KG1 (cell line): ENCODE measurements around the gene MCM7.

Source experiments
- DNase-seq: peaks from one replicate; lab custom pipeline; 2025; lab: John Stamatoyannopoulos, UW

Gene MCM7

DNA sequence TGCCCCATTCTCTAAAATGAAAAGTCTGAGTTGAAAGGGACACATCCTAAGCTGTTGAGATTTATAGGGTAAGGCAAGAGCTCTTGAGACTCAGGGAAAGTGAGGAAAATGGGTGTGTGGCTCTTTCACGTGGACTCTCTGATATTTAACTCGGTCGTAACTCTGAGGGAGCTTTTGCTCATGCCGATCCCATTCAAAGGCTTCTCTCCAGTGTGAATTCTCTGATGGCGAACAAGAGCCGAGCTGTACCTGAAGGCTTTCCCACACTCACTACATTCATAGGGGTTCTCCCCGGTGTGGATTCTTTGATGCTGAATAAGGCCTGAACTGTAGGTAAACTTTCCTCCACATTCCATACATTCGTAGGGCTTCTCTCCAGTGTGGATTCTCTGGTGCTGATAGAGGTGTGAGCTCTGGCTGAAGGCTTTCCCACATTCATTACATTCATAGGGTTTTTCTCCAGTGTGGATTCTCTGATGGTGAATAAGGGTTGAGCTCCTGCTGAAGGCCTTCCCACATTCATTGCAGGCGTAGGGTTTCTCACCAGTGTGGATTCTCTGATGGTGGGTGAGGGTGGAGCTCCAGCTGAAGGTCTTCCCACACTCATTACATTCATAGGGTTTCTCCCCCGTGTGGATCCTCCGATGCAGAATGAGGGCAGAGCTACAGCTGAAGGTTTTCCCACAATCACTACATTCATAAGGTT lies 30.0 kb downstream of the MCM7 start:
- no peak for DNase-seq

DNA sequence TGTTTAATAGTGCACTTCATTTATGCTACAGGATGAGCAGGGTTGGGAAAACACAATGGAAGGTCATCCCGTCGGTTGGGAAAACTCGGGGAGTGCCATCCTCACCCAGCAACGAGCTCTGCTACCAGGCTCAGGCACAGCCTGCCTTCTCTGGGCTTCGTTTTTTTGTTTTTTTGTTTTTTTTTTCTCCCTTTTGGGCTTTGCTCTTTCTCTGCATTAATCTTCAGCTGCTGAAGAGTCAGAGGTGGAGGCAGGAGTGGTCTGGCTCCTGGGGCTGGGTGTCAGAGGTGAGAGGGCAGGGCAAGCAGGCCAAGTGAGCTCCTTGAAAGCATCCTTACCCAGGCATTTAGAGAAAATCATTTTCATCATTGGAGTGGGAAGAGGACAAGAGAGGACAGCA lies 31.2 kb downstream of the MCM7 start:
- no peak for DNase-seq

GRCh38 chr7:100066953-100067352 lies 34.2 kb downstream of the MCM7 start:
- no peak for DNase-seq

DNA sequence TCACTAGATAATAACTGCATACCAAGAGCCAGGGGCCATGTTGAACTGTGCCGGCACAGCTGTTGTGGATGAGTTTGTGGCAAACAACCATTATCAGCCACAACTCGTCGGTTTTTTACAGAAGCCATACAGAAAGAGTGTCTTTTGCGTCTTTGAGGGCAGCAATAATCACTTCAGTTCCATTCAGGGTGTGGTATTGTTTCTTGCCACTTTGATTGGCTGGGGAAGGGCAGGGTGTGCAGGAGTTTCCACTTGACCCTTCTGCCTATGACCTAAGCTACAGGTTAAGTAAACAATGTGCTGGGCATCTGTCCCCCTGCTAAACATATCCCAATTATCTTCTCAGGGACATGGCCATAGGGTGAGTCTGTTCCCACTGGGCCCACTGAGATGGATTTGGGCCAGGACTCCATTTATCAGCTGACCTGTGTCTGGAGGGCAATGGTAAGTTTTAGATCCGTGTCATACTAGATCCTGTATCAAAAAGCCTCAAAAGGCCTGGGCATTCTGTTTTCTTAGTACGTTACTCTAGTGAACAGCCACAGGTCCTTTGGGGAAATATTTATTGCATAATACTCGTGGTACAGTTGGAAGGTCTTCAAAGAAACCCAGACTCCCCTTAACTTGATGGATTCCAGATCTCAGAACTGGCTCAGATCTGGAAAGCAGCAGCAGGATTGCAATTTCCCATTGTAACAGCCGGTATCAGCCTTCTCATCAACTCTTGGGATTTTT lies 35.6 kb downstream of the MCM7 start:
- no peak for DNase-seq

DNA sequence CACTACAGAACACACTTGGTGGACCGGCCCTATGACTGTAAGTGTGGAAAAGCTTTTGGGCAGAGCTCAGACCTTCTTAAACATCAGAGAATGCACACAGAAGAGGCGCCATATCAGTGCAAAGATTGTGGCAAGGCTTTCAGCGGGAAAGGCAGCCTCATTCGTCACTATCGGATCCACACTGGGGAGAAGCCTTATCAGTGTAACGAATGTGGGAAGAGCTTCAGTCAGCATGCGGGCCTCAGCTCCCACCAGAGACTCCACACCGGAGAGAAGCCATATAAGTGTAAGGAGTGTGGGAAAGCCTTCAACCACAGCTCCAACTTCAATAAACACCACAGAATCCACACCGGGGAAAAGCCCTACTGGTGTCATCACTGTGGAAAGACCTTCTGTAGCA lies 37.0 kb downstream of the MCM7 start:
- no peak for DNase-seq

GRCh38 chr7:100063376-100063775 lies 37.8 kb downstream of the MCM7 start:
- DNase-seq = no peak

GRCh38 chr7:100061518-100062193 lies 39.5 kb downstream of the MCM7 start:
- no peak for DNase-seq

DNA sequence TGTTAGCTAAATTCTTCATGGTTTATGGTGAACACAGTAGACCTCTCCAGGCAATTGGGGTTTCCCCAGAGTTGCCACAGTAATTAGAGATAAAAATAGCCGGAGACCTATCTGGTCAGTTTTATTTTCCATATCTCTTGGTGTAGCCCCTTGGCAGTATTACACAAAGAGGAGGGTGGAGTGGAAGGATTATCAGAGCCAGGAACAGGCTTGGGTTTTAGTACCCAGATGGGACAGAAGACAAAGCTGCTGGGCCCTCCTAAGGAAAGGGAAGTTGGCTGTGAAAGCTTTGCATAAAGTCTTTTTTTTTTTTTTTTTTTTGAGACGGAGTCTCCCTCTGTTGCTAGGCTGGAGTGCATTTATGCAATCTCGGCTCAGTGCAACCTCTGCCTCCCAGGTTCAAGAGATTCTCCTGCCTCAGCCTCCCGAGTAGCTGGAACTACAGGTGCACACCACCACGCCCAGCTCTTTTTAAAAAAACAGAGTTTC lies 41.9 kb downstream of the MCM7 start:
- no peak for DNase-seq

- no peak for DNase-seq
These were observed 44.2 kb downstream of the MCM7 start for GRCh38 chr7:100057006-100057405.

DNA sequence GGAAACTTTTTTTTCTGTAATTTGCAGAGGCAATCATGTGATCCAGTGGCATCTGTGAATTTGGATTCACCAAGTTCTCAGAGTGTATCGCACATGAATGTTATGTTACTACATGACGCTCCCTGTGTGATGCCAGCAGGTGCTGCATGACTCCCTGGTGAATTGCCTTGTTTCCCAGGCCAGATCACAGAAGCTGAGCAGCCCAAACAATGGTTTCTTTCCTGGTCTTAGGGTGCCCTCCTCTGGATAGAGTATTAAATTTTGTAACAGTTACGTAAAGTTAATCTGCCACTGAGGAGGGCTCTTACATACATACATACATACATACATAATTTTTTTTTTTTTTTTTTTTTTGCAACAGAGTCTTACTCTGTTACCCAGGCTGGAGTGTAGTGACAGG lies 48.0 kb downstream of the MCM7 start:
- no peak for DNase-seq

DNA sequence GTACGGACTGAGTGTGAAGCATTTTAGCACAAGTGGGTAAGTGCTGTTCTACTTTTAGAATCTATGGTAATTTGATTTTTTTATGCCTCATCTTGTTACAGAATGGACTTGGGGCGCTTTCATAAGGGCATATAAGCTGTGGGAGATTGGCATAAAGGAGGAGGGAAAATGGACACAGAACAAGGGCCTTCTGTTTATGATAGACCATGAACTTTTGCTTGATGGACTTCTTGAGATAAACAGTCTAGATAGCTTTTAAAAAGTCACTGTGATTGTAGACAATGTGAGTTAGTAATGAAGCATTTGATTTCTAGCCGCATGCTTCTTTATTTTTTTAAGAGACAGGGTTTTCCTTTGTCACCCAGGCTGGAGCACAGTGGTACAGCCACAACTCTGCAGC lies 49.6 kb downstream of the MCM7 start:
- DNase-seq = no peak

DNA sequence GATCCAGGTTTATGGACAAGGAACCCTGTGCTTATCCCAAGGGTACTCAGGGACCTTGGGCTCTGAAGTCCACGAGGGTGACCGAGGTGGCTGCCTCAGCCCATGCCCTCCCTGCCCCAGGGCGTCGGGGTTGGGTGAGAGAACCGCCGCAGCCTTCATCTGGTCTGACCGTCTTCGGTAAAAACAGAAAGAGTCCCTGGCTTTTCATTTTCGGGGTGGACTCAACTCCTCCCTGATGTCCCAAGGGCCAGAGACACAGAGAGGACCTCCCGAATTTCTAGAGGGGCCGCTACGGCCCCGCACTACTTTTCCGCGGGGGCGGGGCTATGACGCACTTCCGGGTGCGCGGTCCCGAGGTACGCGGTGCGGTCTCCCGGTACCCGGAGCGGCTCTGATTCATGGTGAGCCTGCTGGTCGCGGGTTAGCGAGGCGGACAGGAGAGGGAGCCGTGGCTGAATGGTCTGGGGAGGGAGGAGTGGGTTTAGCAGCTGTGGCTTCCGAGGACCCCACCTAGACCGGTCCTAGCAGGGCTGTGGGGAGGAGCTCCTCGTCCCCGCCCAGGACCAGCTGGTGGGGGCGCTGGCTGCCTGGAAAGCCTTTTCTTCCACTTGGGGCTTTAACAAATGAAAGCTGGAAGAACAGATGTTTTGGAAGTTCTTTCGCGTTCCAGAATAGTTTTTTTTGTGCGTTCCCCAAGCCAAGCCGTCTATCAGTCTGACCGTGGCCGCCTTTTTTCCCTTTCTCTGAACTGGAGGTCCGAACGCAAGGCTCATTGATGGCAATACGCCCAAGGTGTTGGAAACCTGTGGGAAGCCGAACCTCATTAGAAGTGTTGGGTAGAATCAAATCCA lies 51.5 kb downstream of the MCM7 start, which contains the start of gene ZSCAN21:
ZSCAN21 (plus strand) TSS at position 334 of the 851 bp plus-strand sequence. CDS start 7,233 bp downstream, outside the sequence.
- peak; percentile 21 for DNase-seq

- DNase-seq = no peak
These were observed 52.5 kb downstream of the MCM7 start for GRCh38 chr7:100048680-100049079.

- no peak for DNase-seq
These were observed 56.5 kb downstream of the MCM7 start for GRCh38 chr7:100044718-100045117.
